Effector memory CD4-positive, alpha-beta T cell (primary cell): Measurements from ENCODE around the gene TMEM213.
A peak's percentile ranks its signal among the peaks of the same experiment; 100 is the strongest.

Experiments
- DNase-seq, 3 donors: peaks; one replicate each; pipeline ENCODE4 v3.0.0-alpha.2; 2020
- H3K27ac ChIP-seq: 2 replicates; pipeline ENCODE4 v1.7.0; 2013; ENCODE audit warnings: mild to moderate bottlenecking, low read length, moderate library complexity; ENCODE audit not compliant: insufficient read depth, poor library complexity, severe bottlenecking
- H3K27me3 ChIP-seq: replicated peaks from 2 replicates; pipeline ENCODE4 v1.7.0; 2013; ENCODE audit warnings: mild to moderate bottlenecking, low read length; ENCODE audit not compliant: insufficient read depth, control insufficient read depth, poor library complexity, severe bottlenecking
- H3K36me3 ChIP-seq: 2 replicates; pipeline ENCODE4 v1.7.0; 2013; ENCODE audit warnings: mild to moderate bottlenecking, low read length, moderate library complexity; ENCODE audit not compliant: control insufficient read depth, insufficient read depth
- H3K4me1 ChIP-seq: 2 replicates; pipeline ENCODE4 v1.7.0; 2013; ENCODE audit warnings: low read length, mild to moderate bottlenecking; ENCODE audit not compliant: control insufficient read depth, insufficient read depth, poor library complexity, severe bottlenecking
- H3K4me3 ChIP-seq: 2 replicates; pipeline ENCODE4 v1.7.0; 2013; ENCODE audit warnings: low read length, low read depth, mild to moderate bottlenecking; ENCODE audit not compliant: insufficient read depth, poor library complexity, severe bottlenecking
- H3K9me3 ChIP-seq: 2 replicates; pipeline ENCODE4 v1.7.0; 2013; ENCODE audit warnings: mild to moderate bottlenecking, low read length, moderate library complexity; ENCODE audit not compliant: control insufficient read depth

The TMEM213 gene

GRCh38 chr7:138849701-138850100 lies 51.9 kb downstream of the TMEM213 start:
- H3K36me3 ChIP-seq = no peaks in the 10 kb centered on the region
- no peaks in the 10 kb centered on the region for H3K27me3 ChIP-seq
- H3K27ac ChIP-seq = no peak overlapping the region
- no peaks in the 10 kb centered on the region for H3K4me1 ChIP-seq
- H3K9me3 ChIP-seq = no peaks in the 10 kb centered on the region
- DNase-seq = no peak
- no peak overlapping the region for H3K4me3 ChIP-seq

GRCh38 chr7:138852469-138852868 lies 54.7 kb downstream of the TMEM213 start:
- DNase-seq = no peak
- H3K36me3 ChIP-seq = no peaks in the 10 kb centered on the region
- no peaks in the 10 kb centered on the region for H3K4me1 ChIP-seq
- H3K27ac ChIP-seq = no peak overlapping the region
- no peaks in the 10 kb centered on the region for H3K9me3 ChIP-seq
- H3K4me3 ChIP-seq = no peak overlapping the region
- H3K27me3 ChIP-seq = no peaks in the 10 kb centered on the region

- no peaks in the 10 kb centered on the region for H3K36me3 ChIP-seq
- no peaks in the 10 kb centered on the region for H3K27me3 ChIP-seq
- no peak for DNase-seq
- no peak overlapping the region for H3K27ac ChIP-seq
- no peak overlapping the region for H3K4me3 ChIP-seq
- no peaks in the 10 kb centered on the region for H3K4me1 ChIP-seq
- H3K9me3 ChIP-seq = no peaks in the 10 kb centered on the region
Measured at GRCh38 chr7:138853448-138853847, 55.7 kb downstream of the TMEM213 start.

GRCh38 chr7:138854115-138854645 lies 56.4 kb downstream of the TMEM213 start:
- Histone ChIP-seq H3K9me3 (no peaks in the 10 kb centered on the region), H3K36me3 (no peaks in the 10 kb centered on the region), H3K4me1 (no peaks in the 10 kb centered on the region), H3K27ac (no peak overlapping the region), H3K27me3 (no peaks in the 10 kb centered on the region), H3K4me3 (no peak overlapping the region)
- DNase-seq = no peak

GRCh38 chr7:138857728-138858127 lies 59.9 kb downstream of the TMEM213 start:
- Histone ChIP-seq H3K4me3 (no peak overlapping the region), H3K27me3 (no peaks in the 10 kb centered on the region), H3K4me1 (no peaks in the 10 kb centered on the region), H3K36me3 (no peaks in the 10 kb centered on the region), H3K9me3 (no peaks in the 10 kb centered on the region), H3K27ac (no peak overlapping the region)
- DNase-seq = no peak

GRCh38 chr7:138861051-138861450 lies 63.3 kb downstream of the TMEM213 start:
- DNase-seq = no peak
- H3K27me3 ChIP-seq = no peaks in the 10 kb centered on the region
- no peaks in the 10 kb centered on the region for H3K36me3 ChIP-seq
- no peak overlapping the region for H3K4me3 ChIP-seq
- H3K27ac ChIP-seq = no peak overlapping the region
- no peaks in the 10 kb centered on the region for H3K4me1 ChIP-seq
- H3K9me3 ChIP-seq = no peaks in the 10 kb centered on the region

GRCh38 chr7:138863931-138864330 lies 66.1 kb downstream of the TMEM213 start:
- DNase-seq = no peak
- no peaks in the 10 kb centered on the region for H3K27me3 ChIP-seq
- no peaks in the 10 kb centered on the region for H3K36me3 ChIP-seq
- H3K4me1 ChIP-seq = no peaks in the 10 kb centered on the region
- no peaks in the 10 kb centered on the region for H3K9me3 ChIP-seq
- no peak overlapping the region for H3K27ac ChIP-seq
- H3K4me3 ChIP-seq = no peak overlapping the region

GRCh38 chr7:138864667-138865066 lies 66.9 kb downstream of the TMEM213 start:
- Histone ChIP-seq H3K4me3 (no peak overlapping the region), H3K36me3 (no peaks in the 10 kb centered on the region), H3K27me3 (no peaks in the 10 kb centered on the region), H3K27ac (no peak overlapping the region), H3K9me3 (no peaks in the 10 kb centered on the region), H3K4me1 (no peaks in the 10 kb centered on the region)
- no peak for DNase-seq

- no peaks in the 10 kb centered on the region for H3K27me3 ChIP-seq
- H3K4me3 ChIP-seq = no peak overlapping the region
- no peaks in the 10 kb centered on the region for H3K36me3 ChIP-seq
- DNase-seq = peak in 2 of 3 donors; percentile 9 to 12
- H3K9me3 ChIP-seq = no peaks in the 10 kb centered on the region
- no peak overlapping the region for H3K27ac ChIP-seq
- no peaks in the 10 kb centered on the region for H3K4me1 ChIP-seq
Measured at GRCh38 chr7:138865843-138866242, 68.0 kb downstream of the TMEM213 start.

GRCh38 chr7:138866353-138866752 lies 68.6 kb downstream of the TMEM213 start:
- Histone ChIP-seq H3K27ac (no peak overlapping the region), H3K4me1 (no peaks in the 10 kb centered on the region), H3K9me3 (no peaks in the 10 kb centered on the region), H3K36me3 (no peaks in the 10 kb centered on the region), H3K4me3 (no peak overlapping the region), H3K27me3 (no peaks in the 10 kb centered on the region)
- no peak for DNase-seq

GRCh38 chr7:138867744-138868143 lies 70.0 kb downstream of the TMEM213 start:
- Histone ChIP-seq H3K9me3 (no peaks in the 10 kb centered on the region), H3K36me3 (no peaks in the 10 kb centered on the region), H3K27ac (no peak overlapping the region), H3K4me3 (no peak overlapping the region), H3K27me3 (no peaks in the 10 kb centered on the region), H3K4me1 (no peaks in the 10 kb centered on the region)
- no peak for DNase-seq
